ENCODE results near the gene TMED1. TPM values are rescaled to one million over a fixed set of nuclear protein-coding genes. Genes with fewer than 3 reads are reported as not detected.

Gene TMED1
- total and polyA plus RNA-seq, 2 of the 13 experiments (the other 11 are each of a cell fraction or from before 2014, with no cell fraction given) = 48.3 to 51.8 TPM

- peak; percentile 74 for TF ChIP-seq POGK (CRISPR knock-in tag; conservative IDR thresholded peaks at IDR 0.05)
- TF ChIP-seq ZNF788 (CRISPR knock-in tag; IDR thresholded peaks at IDR 0.05; ENCODE audit: borderline replicate concordance) = peak; percentile 18; the same call in 1 of the 2 replicates
- no peak for TF ChIP-seq ZBTB37 (CRISPR knock-in tag; IDR thresholded peaks at IDR 0.05)
- TF ChIP-seq ZNF383 (CRISPR knock-in tag; IDR thresholded peaks at IDR 0.05; ENCODE audit: borderline replicate concordance) = peak; percentile 92; the same call in 1 of the 2 replicates
- TF ChIP-seq AFF4 (CRISPR knock-in tag; IDR thresholded peaks at IDR 0.05) = no peak
- no peak for TF ChIP-seq KAT7 (CRISPR knock-in tag; IDR thresholded peaks at IDR 0.05; ENCODE audit: borderline replicate concordance)
- peak; percentile 19 for TF ChIP-seq DR1 (CRISPR knock-in tag; IDR thresholded peaks at IDR 0.05)
- TF ChIP-seq YEATS2 (CRISPR knock-in tag; IDR thresholded peaks at IDR 0.05; ENCODE audit: borderline replicate concordance) = peak; percentile 80; the same call in 1 of the 2 replicates
- no peak for TF ChIP-seq HOXA7 (CRISPR knock-in tag; IDR thresholded peaks at IDR 0.05)
- no peak; the same call in 1 of the 2 replicates for TF ChIP-seq ZBTB43 (CRISPR knock-in tag; conservative IDR thresholded peaks at IDR 0.05)
- TF ChIP-seq ZNF746 (CRISPR knock-in tag; IDR thresholded peaks at IDR 0.05) = no peak
- no peak; the same call in 1 of the 2 replicates for TF ChIP-seq NR2F6 (IDR thresholded peaks at IDR 0.05)
- TF ChIP-seq NR2F6 (CRISPR knock-in tag; IDR thresholded peaks at IDR 0.05) = no peak; the same call in 1 of the 2 replicates
- TF ChIP-seq KLF11 (CRISPR knock-in tag; IDR thresholded peaks at IDR 0.05) = peak; percentile 12; the same call in 1 of the 2 replicates
- no peak for TF ChIP-seq TOPORS (CRISPR knock-in tag; IDR thresholded peaks at IDR 0.05)
- TF ChIP-seq STAT5B (CRISPR knock-in tag; IDR thresholded peaks at IDR 0.05) = no peak
Observed at GRCh38 chr19:10835754-10836478, at the start of gene TMED1 (continued).
